ENCODE data around the gene LNPEP.

DNA sequence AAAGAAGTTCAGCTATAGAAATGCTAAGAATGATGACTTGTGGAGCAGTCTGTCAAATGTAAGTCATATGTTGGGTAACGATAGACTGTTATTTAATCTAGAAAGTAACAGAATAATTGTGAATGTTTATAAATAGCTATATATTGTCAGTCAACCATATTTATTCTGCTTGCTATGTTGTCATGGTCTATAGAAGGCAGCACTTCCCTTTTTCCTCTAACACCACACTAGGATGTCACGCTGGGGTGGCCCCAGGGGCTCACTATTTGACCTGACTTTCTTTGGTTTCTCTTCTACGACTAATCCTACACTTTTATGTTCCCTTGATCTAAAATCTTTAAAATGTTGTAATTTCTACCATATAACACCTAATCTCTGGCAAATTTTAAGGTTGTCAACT is 39.1 kb upstream of the LNPEP start:
- TF ChIP-seq EZH2 (IDR thresholded peaks at IDR 0.05; ENCODE audit: borderline replicate concordance, control insufficient read depth, low read depth, low read length) (no peak), JUND (IDR thresholded peaks at IDR 0.05; ENCODE audit: low read depth, low read length) (no peak), SMAD1 (IDR thresholded peaks at IDR 0.05; ENCODE audit: low read depth, partially characterized antibody) (no peak), PKNOX1 (IDR thresholded peaks at IDR 0.05) (peak; percentile 50)
- TF ChIP-seq, protein P1, sequence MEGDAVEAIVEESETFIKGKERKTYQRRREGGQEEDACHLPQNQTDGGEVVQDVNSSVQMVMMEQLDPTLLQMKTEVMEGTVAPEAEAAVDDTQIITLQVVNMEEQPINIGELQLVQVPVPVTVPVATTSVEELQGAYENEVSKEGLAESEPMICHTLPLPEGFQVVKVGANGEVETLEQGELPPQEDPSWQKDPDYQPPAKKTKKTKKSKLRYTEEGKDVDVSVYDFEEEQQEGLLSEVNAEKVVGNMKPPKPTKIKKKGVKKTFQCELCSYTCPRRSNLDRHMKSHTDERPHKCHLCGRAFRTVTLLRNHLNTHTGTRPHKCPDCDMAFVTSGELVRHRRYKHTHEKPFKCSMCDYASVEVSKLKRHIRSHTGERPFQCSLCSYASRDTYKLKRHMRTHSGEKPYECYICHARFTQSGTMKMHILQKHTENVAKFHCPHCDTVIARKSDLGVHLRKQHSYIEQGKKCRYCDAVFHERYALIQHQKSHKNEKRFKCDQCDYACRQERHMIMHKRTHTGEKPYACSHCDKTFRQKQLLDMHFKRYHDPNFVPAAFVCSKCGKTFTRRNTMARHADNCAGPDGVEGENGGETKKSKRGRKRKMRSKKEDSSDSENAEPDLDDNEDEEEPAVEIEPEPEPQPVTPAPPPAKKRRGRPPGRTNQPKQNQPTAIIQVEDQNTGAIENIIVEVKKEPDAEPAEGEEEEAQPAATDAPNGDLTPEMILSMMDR (IDR thresholded peaks at IDR 0.05 in 2 of 3, conservative IDR thresholded peaks at IDR 0.05 in 1 of 3; ENCODE audit: control insufficient read depth in 2 of 3, extremely low read depth in 1 of 3, insufficient read depth in 1 of 3, low read depth in 3 of 3, low read length in 3 of 3), result peak in 1 of 3 experiments; percentile 33; a peak in 2 of 6 replicates

Measured in GM12878 (cell line).